Fibroblast of the conjunctiva (primary cell): ENCODE data around the gene TIAM2.

ENCODE experiments used
- DNase-seq: peaks from one replicate; pipeline ENCODE4 v3.0.0-alpha.2; 2010; ENCODE audit warnings: low read depth

The TIAM2 gene

GRCh38 chr6:155026022-155026705 is 31.0 kb downstream of the TIAM2 start:
- peak; percentile 90 for DNase-seq

GRCh38 chr6:155026706-155027045 is 31.6 kb downstream of the TIAM2 start:
- no peak for DNase-seq

- DNase-seq = no peak
Observed at GRCh38 chr6:155030148-155030720, 35.1 kb downstream of the TIAM2 start.

- DNase-seq = no peak
Observed at GRCh38 chr6:155031091-155031490, 36.0 kb downstream of the TIAM2 start.

GRCh38 chr6:155033021-155033791 is 38.1 kb downstream of the TIAM2 start:
- DNase-seq = no peak

- DNase-seq = no peak
Observed at GRCh38 chr6:155036907-155037306, 41.8 kb downstream of the TIAM2 start.

GRCh38 chr6:155038104-155038503 is 43.0 kb downstream of the TIAM2 start:
- no peak for DNase-seq

- DNase-seq = no peak
Observed at GRCh38 chr6:155038527-155038926, 43.4 kb downstream of the TIAM2 start.

GRCh38 chr6:155039618-155040017 is 44.5 kb downstream of the TIAM2 start:
- DNase-seq = no peak

- DNase-seq = no peak
Observed at GRCh38 chr6:155040154-155040553, 45.0 kb downstream of the TIAM2 start.

GRCh38 chr6:155040901-155041650 is 46.0 kb downstream of the TIAM2 start:
- no peak for DNase-seq

GRCh38 chr6:155041741-155042279 is 46.7 kb downstream of the TIAM2 start:
- no peak for DNase-seq

- DNase-seq = no peak
Observed at GRCh38 chr6:155042983-155043382, 47.9 kb downstream of the TIAM2 start.

GRCh38 chr6:155045561-155046404 is 50.7 kb downstream of the TIAM2 start:
- no peak for DNase-seq

- DNase-seq = no peak
Observed at GRCh38 chr6:155047523-155047922, 52.4 kb downstream of the TIAM2 start.

- DNase-seq = no peak
Observed at GRCh38 chr6:155050311-155050710, 55.2 kb downstream of the TIAM2 start.

- no peak for DNase-seq
Observed at GRCh38 chr6:155054491-155055250, 59.6 kb downstream of the TIAM2 start.

GRCh38 chr6:155055729-155056128 is 60.6 kb downstream of the TIAM2 start:
- DNase-seq = no peak

- no peak for DNase-seq
Observed at GRCh38 chr6:155056756-155057155, 61.6 kb downstream of the TIAM2 start.

GRCh38 chr6:155061381-155061780 is 66.3 kb downstream of the TIAM2 start:
- no peak for DNase-seq
